ENCODE data around the gene OR5K3.

GRCh38 chr3:98440283-98440682 lies 49.8 kb downstream of the OR5K3 start:
- no peak for TF ChIP-seq CTCF (IDR thresholded peaks at IDR 0.05)
- no peak for TF ChIP-seq TCF7L2 (IDR thresholded peaks at IDR 0.05; ENCODE audit: low read depth, low read length)

Measured in Panc1 (cell line).